GM12875 (cell line): ENCODE data around the gene SPATA13.
A peak's percentile ranks its signal among the peaks of the same experiment; 100 is the strongest.

ENCODE experiments used
- H3K4me3 ChIP-seq: one replicate; pipeline ENCODE4 v1.5.1; 2011; ENCODE audit warnings: low read depth, low read length, control low read depth
- CTCF ChIP-seq: IDR thresholded peaks from 2 replicates; pipeline ENCODE4 v1.5.1; 2011; ENCODE audit warnings: low read depth, mild to moderate bottlenecking, control low read depth, inconsistent platforms, low read length, moderate library complexity, borderline replicate concordance; ENCODE audit not compliant: insufficient read depth

SPATA13 gene

GRCh38 chr13:24225930-24226329, 65.4 kb downstream of the SPATA13 start:
- no peak for TF ChIP-seq CTCF
- H3K4me3 ChIP-seq, result no peak overlapping the region

- no peak for TF ChIP-seq CTCF
- H3K4me3 ChIP-seq, result no peak overlapping the region
Observed at GRCh38 chr13:24226762-24227161, 66.2 kb downstream of the SPATA13 start.

GRCh38 chr13:24228852-24229458, 68.4 kb downstream of the SPATA13 start:
- H3K4me3 ChIP-seq, result no peak overlapping the region
- peak; percentile 83 for TF ChIP-seq CTCF

GRCh38 chr13:24230428-24231072, 70.0 kb downstream of the SPATA13 start:
- TF ChIP-seq CTCF, result no peak
- no peak overlapping the region for H3K4me3 ChIP-seq

GRCh38 chr13:24231377-24231776, 70.9 kb downstream of the SPATA13 start:
- no peak overlapping the region for H3K4me3 ChIP-seq
- no peak for TF ChIP-seq CTCF

- TF ChIP-seq CTCF, result no peak
Observed at GRCh38 chr13:24232037-24232436, 71.5 kb downstream of the SPATA13 start.

GRCh38 chr13:24232474-24232873, 72.0 kb downstream of the SPATA13 start:
- no peak overlapping the region for H3K4me3 ChIP-seq
- TF ChIP-seq CTCF, result no peak

More at GRCh38 chr13:24232037-24232436, 71.5 kb downstream of the SPATA13 start:
- no peak overlapping the region for H3K4me3 ChIP-seq
